IgD-negative memory B cell (primary cell): ENCODE data around the gene PARVB. TPM values are rescaled to one million over a fixed set of nuclear protein-coding genes. Genes with fewer than 3 reads are reported as not detected.

Source experiments
- H3K27ac Mint-ChIP-seq, 3 donors: one replicate each; pipeline ENCODE4 v1.8.0; 2020 to 2022; ENCODE audit warnings: mild to moderate bottlenecking in 3 of 3, mixed read lengths in 3 of 3, moderate library complexity in 1 of 3
- H3K27me3 Mint-ChIP-seq: one replicate; pipeline ENCODE4 v1.8.0; 2021; ENCODE audit warnings: mixed read lengths
- H3K36me3 Mint-ChIP-seq: one replicate; pipeline ENCODE4 v1.8.0; 2020; ENCODE audit warnings: mild to moderate bottlenecking, mixed read lengths
- H3K4me1 Mint-ChIP-seq, 3 donors: one replicate each; pipeline ENCODE4 v1.8.0; 2020 to 2022; ENCODE audit warnings: mixed read lengths in 3 of 3, mild to moderate bottlenecking in 1 of 3
- H3K4me3 Mint-ChIP-seq, 4 donors: one replicate each; pipeline ENCODE4 v1.8.0; 2020 to 2022; ENCODE audit warnings: mild to moderate bottlenecking in 4 of 4, mixed read lengths in 4 of 4, moderate library complexity in 3 of 4
- H3K9me3 Mint-ChIP-seq, 3 donors: one replicate each; pipeline ENCODE4 v1.8.0; 2020 to 2021; ENCODE audit warnings: mixed read lengths in 3 of 3, mild to moderate bottlenecking in 1 of 3
- polyA plus RNA-seq: library from polyadenylated mRNA; unstranded; fragments of 300-500 nt; fragmentation: Illumina TruSeq; gene quantifications from one replicate; pipeline ENCODE4 v1.2.3, GENCODE V29; 2021

Gene PARVB
- polyA plus RNA-seq, 1 donor from 2014 or later = 22.8 TPM

DNA sequence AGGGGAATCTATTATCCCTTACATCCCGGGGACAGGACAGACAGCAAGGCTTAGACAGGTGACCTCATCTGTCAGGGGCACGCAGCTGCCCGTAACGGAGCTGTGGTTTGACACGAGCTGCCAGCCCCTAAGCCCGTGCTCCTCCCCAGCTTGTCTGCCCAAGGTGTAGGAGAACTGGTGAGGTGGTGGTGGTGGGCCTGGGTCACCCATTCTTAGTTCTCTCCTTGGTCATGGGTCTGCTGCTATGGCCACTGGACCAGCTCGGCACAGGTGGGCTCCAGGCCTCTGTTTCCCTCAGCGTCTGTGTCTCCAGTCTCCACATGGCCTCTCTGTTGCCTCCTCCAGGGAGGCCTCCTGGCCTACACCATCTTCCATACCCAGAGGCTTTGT is 162.0 kb downstream of the PARVB start:
- peaks cover 13 to 20% (median 19%) of the 10 kb centered on the region in 3 donors for H3K4me1 Mint-ChIP-seq
- H3K36me3 Mint-ChIP-seq = peaks cover 2% of the 10 kb centered on the region
- peak overlapping the region in 1 of 3 donors; percentile 86 for H3K27ac Mint-ChIP-seq
- H3K4me3 Mint-ChIP-seq = no peak overlapping the region
- no peaks in the 10 kb centered on the region for H3K27me3 Mint-ChIP-seq
- H3K9me3 Mint-ChIP-seq = no peaks in the 10 kb centered on the region

DNA sequence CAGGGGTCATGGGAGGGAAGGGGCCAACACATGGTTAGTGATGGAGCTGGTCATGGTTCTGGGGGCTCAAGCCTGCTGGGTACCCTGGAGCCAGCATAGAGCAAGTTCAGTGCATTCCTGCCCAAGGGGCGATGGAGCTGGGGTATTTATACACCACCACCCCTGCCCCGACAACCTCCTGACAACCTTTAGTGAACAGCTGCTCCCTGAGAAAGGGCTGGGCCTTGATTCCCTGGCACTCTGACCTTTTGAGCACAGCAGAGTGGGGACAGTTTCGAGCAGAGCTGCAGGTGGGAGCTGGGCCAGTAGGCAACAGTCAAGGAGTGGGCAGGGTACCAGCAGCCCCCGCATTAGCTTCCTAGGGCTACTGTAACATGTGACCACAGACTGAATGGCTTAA is 162.6 kb downstream of the PARVB start:
- H3K27me3 Mint-ChIP-seq = no peaks in the 10 kb centered on the region
- H3K9me3 Mint-ChIP-seq = no peaks in the 10 kb centered on the region
- peaks cover 2% of the 10 kb centered on the region for H3K36me3 Mint-ChIP-seq
- no peak overlapping the region for H3K27ac Mint-ChIP-seq
- H3K4me3 Mint-ChIP-seq = no peak overlapping the region
- H3K4me1 Mint-ChIP-seq = peaks cover 17 to 22% (median 21%) of the 10 kb centered on the region in 3 donors

DNA sequence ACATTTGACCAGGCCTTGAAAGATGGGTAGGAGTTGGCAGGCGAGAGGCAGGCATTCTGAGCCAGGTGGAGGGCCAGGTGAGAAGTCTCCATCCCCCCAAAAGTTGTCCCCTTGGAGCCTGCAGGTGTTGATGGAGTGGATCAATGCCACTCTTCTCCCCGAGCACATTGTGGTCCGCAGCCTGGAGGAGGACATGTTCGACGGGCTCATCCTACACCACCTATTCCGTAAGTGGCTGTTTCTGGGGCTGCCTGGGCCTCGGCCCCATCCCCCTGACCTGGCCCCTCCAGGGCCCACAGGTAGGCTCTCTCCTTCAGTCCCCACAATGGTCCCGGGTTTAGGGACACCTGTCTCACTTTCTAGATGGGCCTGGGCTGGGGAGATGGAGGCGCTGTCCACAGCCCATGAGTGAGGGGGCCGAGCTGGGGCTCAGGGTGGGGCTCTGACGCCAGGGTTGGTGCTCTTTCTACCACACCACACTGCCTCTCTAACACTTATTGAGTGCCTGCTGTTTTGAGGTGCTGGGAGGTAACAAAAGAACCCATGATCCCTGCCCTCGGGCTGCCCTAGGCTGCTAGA is 163.6 kb downstream of the PARVB start:
- H3K4me3 Mint-ChIP-seq = no peak overlapping the region
- no peak overlapping the region for H3K27ac Mint-ChIP-seq
- peaks cover 2% of the 10 kb centered on the region for H3K36me3 Mint-ChIP-seq
- H3K4me1 Mint-ChIP-seq = peaks cover 12 to 18% (median 16%) of the 10 kb centered on the region in 3 donors
- no peaks in the 10 kb centered on the region for H3K9me3 Mint-ChIP-seq
- no peaks in the 10 kb centered on the region for H3K27me3 Mint-ChIP-seq

DNA sequence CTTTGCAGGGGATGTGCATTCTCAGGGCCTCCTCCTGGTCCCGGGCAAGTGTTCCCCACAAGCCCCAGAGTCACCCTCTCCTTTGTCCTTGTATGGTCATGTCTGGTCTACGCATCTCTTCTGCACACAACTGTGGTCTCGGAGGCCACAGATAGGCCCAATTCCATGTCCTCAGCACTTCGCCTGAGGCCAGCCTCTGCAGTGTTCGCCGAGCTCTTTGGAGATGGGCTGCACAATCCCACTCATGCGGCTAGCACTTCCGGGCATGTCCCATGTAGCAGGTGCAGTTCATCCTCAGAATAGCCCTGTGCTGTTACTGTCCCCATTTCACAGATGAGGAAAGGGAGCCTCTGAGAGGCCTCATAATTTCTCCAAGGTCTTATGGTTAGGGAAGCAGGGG is 164.2 kb downstream of the PARVB start:
- Mint-ChIP-seq H3K9me3 (no peaks in the 10 kb centered on the region), H3K36me3 (peaks cover 2% of the 10 kb centered on the region), H3K4me1 (peaks cover 12 to 21% (median 15%) of the 10 kb centered on the region in 3 donors), H3K27me3 (no peaks in the 10 kb centered on the region), H3K4me3 (peak overlapping the region in 1 of 4 donors; percentile 60), H3K27ac (no peak overlapping the region)

DNA sequence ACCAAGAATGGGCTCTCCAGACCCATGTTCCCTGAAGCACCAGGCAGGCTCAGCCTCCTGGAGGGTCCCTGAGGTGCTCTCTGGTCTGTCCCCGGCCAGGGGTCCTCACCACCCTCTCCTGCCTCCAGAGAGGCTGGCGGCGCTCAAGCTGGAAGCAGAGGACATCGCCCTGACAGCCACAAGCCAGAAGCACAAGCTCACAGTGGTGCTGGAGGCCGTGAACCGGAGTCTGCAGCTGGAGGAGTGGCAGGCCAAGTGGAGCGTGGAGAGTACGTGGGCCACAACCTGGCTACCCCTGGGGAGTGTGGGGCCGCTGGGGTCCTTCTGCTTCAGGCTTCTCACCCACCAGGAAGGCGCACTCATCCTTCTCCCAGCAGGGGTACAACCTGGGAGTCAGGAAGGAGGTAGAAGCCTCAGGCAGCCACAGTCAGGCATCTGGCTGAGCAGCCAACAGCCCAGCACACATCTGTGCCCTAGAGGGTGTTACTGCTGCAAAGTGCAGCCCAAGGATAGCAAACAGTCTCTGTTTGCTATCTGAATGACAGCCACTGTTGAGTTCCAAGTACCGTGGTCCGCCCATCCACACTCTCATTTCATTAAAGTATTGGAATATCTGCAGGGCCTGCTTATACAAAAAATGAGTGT is 165.0 kb downstream of the PARVB start:
- Mint-ChIP-seq H3K4me3 (peak overlapping the region in 3 of 4 donors; percentile 28 to 55 (median 32)), H3K36me3 (peaks cover 4% of the 10 kb centered on the region), H3K4me1 (peaks cover 14 to 28% (median 18%) of the 10 kb centered on the region in 3 donors), H3K27me3 (no peaks in the 10 kb centered on the region), H3K27ac (peak overlapping the region in 1 of 3 donors; percentile 21), H3K9me3 (no peaks in the 10 kb centered on the region)

DNA sequence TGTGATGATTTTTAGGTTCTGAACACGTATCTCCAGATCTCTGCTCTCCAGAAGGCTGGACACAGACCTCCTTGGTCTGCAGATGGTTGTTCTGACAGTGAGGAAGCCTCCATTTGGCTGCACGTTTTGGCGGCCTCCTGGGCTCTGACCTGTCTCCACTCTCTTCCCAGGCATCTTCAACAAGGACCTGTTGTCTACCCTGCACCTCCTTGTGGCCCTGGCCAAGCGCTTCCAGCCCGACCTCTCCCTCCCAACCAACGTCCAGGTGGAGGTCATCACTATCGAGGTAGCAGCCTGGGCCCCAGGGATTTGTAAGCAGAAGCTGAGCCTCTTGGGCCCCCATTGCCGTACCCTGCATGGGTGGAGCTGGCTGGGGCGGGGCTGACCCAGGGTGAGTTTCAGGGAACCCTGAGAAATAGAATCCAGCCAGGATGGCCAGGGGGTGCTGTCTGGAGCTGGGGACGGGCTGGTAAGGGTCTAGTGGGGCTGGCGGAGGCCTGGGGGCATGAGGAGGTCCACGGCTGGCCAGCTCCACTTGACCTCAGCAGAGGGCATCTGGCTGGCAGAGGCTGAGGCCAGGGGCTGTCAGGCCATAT is 166.4 kb downstream of the PARVB start:
- no peaks in the 10 kb centered on the region for H3K27me3 Mint-ChIP-seq
- peaks cover 5% of the 10 kb centered on the region for H3K36me3 Mint-ChIP-seq
- no peaks in the 10 kb centered on the region for H3K9me3 Mint-ChIP-seq
- H3K4me3 Mint-ChIP-seq = peak overlapping the region in 2 of 4 donors; percentile 52 to 78
- peak overlapping the region in 2 of 3 donors; percentile 91 to 95 for H3K27ac Mint-ChIP-seq
- peaks cover 14 to 28% (median 20%) of the 10 kb centered on the region in 3 donors for H3K4me1 Mint-ChIP-seq

DNA sequence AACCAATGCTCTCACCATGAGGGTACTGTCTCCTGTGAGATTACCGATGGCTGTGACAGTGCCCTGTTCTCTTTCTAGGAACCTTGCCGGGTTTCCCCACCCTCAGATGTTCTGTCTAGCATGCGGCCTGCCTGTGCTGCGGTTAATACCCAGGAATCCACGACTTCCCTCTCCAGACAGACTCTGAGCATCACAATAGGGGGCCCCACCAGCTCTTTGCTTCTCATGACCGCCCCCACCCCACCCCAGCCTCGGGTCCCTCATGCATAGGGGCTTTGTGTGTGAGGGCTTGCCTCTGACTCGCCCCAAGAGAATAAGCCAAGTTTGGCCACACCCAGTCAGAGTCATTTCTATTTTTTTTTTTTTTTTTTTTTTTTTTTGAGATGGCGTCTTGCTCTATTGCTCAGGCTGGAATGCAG is 166.9 kb downstream of the PARVB start:
- H3K4me3 Mint-ChIP-seq = peak overlapping the region in 3 of 4 donors; percentile 52 to 81 (median 78)

DNA sequence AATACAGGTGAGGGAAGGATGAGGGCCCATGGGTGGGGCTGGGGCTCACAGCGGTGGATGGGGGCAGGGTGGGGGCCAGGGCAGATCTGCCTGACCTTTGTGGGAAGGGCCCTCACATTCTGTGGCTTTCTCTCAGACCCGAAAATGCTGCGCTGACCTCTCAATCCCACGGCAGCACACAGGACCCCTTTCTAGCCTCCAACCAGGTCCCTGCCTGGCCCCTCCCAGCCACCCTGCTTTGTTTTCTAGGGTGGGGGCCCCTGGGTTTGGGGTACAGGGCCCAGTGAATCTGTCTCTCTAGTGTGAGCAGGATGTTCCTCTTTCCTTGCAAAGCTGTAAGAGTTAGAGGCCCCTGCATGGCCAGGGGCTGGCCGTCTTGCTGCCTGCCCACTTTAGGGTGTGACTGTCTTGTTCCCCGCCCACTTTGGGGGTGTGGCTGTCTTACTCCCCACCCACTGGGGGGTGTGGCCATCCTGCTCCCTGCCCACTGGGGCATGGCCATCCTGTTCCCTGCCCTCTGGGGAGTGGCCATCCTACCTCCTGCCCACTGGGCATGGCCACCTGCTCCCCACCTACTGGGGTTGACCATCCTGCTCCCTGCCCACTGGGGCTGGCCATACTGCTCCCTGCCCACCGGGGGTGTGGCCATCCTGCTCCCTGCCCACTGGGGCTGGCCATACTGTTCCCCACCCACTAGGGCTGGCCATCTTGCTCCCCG is 168.2 kb downstream of the PARVB start:
- peaks cover 14 to 28% (median 20%) of the 10 kb centered on the region in 3 donors for H3K4me1 Mint-ChIP-seq
- H3K4me3 Mint-ChIP-seq = no peak overlapping the region
- peaks cover 5% of the 10 kb centered on the region for H3K36me3 Mint-ChIP-seq
- peak overlapping the region in 1 of 3 donors; percentile 16 for H3K27ac Mint-ChIP-seq
- no peaks in the 10 kb centered on the region for H3K9me3 Mint-ChIP-seq
- H3K27me3 Mint-ChIP-seq = no peaks in the 10 kb centered on the region

More for the DNA sequence above, 166.9 kb downstream of the PARVB start:
- H3K36me3 Mint-ChIP-seq = peaks cover 5% of the 10 kb centered on the region
- H3K27ac Mint-ChIP-seq = peak overlapping the region; percentile 73 to 95 (median 91)
- H3K9me3 Mint-ChIP-seq = no peaks in the 10 kb centered on the region
- H3K27me3 Mint-ChIP-seq = no peaks in the 10 kb centered on the region
- peaks cover 14 to 28% (median 20%) of the 10 kb centered on the region in 3 donors for H3K4me1 Mint-ChIP-seq

DNA sequence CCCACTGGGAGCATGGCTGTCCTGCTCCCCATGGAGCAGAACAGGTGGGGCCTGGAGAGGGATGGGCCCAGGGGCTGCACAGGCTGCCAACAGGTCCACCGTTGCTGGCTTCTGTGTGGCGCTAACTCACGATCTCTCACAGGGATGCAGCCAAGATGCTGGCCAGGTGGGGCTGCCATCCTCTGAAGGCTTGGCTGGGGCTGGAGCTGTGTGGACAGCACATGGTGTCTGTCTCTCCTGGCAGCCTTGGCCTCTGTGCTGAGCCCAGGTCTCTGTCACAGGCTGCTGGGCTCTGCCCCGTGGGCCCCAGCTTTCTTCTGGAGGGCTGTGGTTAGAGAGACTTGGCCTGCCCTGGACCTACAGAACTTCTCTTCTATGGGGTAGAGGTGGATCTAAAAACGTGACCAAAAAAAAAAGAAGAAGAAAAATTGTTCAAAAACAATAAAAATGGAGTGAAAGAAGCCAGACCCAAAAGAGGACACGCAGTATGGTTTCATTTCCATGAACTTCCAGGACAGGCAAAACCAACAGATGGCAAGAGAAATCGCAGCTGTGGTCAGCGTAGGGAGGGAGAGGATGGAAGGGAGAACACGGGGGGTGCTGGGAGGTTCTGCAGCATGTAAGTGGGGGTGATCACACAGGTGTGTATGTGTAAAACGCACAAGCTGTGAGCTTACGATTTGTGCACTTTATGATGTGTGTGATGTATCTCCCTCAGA is 168.9 kb downstream of the PARVB start:
- Mint-ChIP-seq H3K4me1 (peaks cover 14 to 31% (median 20%) of the 10 kb centered on the region in 3 donors), H3K36me3 (peaks cover 10% of the 10 kb centered on the region), H3K27me3 (no peaks in the 10 kb centered on the region), H3K9me3 (no peaks in the 10 kb centered on the region), H3K4me3 (peak overlapping the region in 1 of 4 donors; percentile 30), H3K27ac (peak overlapping the region in 2 of 3 donors; percentile 29 to 56)

DNA sequence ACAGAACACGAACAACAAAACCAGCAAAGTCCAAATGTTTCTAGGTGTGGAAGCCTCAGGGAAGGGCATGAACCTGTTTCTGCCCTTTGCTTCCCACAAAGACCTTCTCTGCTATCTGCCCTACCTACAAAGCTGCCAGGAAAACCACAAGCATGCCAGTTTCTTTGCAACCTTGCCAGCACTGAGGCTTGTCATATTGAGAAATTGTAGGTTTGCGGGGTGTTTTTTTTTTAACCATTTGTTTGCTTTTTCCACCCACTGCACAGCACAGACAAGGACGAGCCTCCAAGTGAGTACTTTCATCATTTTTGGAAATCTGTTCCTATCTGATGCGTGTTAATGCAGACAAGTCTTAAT is 169.4 kb downstream of the PARVB start:
- Mint-ChIP-seq H3K9me3 (no peaks in the 10 kb centered on the region), H3K27ac (peak overlapping the region in 2 of 3 donors; percentile 29 to 67), H3K27me3 (no peaks in the 10 kb centered on the region), H3K4me1 (peaks cover 14 to 30% (median 18%) of the 10 kb centered on the region in 3 donors), H3K4me3 (no peak overlapping the region), H3K36me3 (peaks cover 10% of the 10 kb centered on the region)

DNA sequence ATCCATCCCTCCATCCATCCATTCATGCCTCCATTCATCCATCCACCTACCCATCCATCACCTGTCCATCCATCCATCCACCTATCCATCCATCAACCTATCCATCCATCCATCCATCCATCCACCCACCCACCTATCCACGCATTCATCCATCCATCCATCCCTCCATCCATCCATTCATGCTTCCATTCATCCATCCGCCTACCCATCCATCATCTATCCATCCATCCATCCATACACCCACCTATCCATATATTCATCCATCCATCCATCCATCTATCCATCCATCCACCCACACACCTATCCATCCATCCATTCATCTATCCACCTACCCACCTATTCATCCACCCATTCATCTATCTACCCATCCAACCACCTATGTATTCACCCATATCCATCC is 170.5 kb downstream of the PARVB start:
- no peaks in the 10 kb centered on the region for H3K27me3 Mint-ChIP-seq
- no peaks in the 10 kb centered on the region for H3K9me3 Mint-ChIP-seq
- H3K27ac Mint-ChIP-seq = no peak overlapping the region
- peaks cover 14% of the 10 kb centered on the region for H3K36me3 Mint-ChIP-seq
- no peak overlapping the region for H3K4me3 Mint-ChIP-seq
- peaks cover 14 to 30% (median 15%) of the 10 kb centered on the region in 3 donors for H3K4me1 Mint-ChIP-seq

DNA sequence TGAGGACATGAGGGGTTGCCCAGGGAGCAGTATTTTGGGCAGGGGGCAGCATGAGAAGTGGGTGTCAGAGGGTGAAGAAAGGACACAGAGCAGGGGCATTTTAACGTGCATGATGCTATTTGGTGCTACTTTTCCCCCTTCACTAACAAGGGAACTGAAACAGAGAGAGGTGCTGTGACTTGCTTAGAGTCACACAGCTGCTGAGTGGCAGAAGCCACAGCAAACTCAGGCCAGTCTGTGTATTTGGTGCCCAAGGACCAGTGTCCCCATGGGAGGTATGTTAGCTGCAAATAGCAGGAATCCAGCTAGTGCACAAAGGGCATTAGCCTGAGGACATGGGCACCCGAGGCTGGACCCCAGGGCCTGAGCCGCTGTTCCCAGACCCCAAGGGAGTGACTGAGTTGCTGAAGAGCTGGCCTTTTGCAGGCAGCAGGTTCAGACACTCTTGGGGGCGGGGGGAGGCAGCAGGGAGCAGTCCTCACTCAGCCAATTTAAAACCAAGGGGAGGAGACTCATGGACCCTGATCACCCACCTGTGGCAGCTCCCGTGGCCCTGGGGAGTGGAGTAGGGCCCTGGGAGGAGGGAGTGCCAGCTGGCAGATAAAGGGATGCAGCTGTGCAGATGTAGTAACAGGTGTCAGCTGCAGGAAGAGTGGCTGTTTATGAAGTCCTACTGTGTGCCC is 171.2 kb downstream of the PARVB start:
- Mint-ChIP-seq H3K27ac (no peak overlapping the region), H3K36me3 (peaks cover 16% of the 10 kb centered on the region), H3K9me3 (no peaks in the 10 kb centered on the region), H3K4me1 (peaks cover 13 to 25% (median 14%) of the 10 kb centered on the region in 3 donors), H3K27me3 (no peaks in the 10 kb centered on the region), H3K4me3 (no peak overlapping the region)

DNA sequence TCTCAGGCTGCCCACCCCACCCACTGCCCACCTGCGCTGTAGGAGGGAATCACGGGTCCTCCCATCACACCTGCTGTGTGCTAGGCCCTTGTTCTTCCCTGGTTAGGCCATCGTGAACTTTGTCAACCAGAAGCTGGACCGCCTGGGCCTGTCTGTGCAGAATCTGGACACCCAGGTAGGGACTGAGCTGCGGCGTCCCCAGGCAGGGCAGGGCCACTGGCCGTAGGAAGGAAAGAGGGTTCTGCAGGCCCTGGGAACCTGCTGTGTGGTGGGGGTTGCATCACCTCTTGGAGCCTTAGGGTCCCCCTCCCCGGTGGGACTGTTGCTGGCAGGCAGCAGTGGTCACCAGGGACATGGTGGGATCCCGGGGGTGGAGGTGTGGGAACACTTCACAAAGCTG is 172.1 kb downstream of the PARVB start:
- H3K9me3 Mint-ChIP-seq = no peaks in the 10 kb centered on the region
- H3K36me3 Mint-ChIP-seq = peaks cover 16% of the 10 kb centered on the region
- H3K4me1 Mint-ChIP-seq = peaks cover 7 to 18% (median 11%) of the 10 kb centered on the region in 3 donors
- H3K4me3 Mint-ChIP-seq = no peak overlapping the region
- H3K27me3 Mint-ChIP-seq = no peaks in the 10 kb centered on the region
- no peak overlapping the region for H3K27ac Mint-ChIP-seq

DNA sequence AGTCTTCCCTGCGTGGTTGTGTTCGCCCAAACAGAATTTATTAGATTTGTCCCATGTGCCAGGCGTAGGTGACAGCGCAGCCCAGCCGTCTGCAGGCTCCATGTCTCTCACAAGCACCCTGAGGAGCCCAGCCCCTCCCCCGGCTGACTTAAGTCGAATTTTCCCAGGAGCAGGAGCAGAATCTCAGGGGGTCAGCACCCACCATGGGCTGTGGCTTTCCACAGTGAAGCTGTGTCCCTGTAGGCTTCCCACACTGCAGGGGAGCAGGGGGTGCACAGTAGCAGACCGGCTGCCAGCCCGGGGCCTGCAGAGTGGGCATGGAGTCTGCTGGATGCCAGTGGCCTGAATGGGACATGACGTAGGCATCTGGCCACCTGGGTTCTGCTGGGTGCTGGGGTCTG is 172.6 kb downstream of the PARVB start:
- Mint-ChIP-seq H3K9me3 (no peaks in the 10 kb centered on the region), H3K27me3 (no peaks in the 10 kb centered on the region), H3K4me1 (peaks cover 5 to 18% (median 8%) of the 10 kb centered on the region in 3 donors), H3K27ac (no peak overlapping the region), H3K36me3 (peaks cover 16% of the 10 kb centered on the region), H3K4me3 (no peak overlapping the region)
